Glomerular visceral epithelial cell (primary cell): ENCODE data around the gene MGAT1.

ENCODE experiments used
- DNase-seq: peaks from one replicate; pipeline ENCODE4 v3.0.0-alpha.2; 2016; ENCODE audit errors: extremely low spot score

Gene MGAT1

GRCh38 chr5:180824630-180825476 is 22.2 kb upstream of the MGAT1 start:
- no peak for DNase-seq

GRCh38 chr5:180823940-180824629 is 21.5 kb upstream of the MGAT1 start:
- no peak for DNase-seq

GRCh38 chr5:180823346-180823745 is 20.7 kb upstream of the MGAT1 start:
- no peak for DNase-seq

- no peak for DNase-seq
These were observed 18.9 kb upstream of the MGAT1 start for GRCh38 chr5:180821538-180821937.

GRCh38 chr5:180820788-180821321 is 18.2 kb upstream of the MGAT1 start:
- no peak for DNase-seq

- no peak for DNase-seq
These were observed 16.2 kb upstream of the MGAT1 start for GRCh38 chr5:180818677-180819341.

GRCh38 chr5:180817893-180818674 is 15.5 kb upstream of the MGAT1 start:
- peak; percentile 66 for DNase-seq

- no peak for DNase-seq
These were observed 14.3 kb upstream of the MGAT1 start for GRCh38 chr5:180816608-180817534.

GRCh38 chr5:180815293-180815917 is 12.8 kb upstream of the MGAT1 start:
- DNase-seq: no peak

- DNase-seq: no peak
These were observed 10.8 kb upstream of the MGAT1 start for GRCh38 chr5:180813420-180813819.

- no peak for DNase-seq
These were observed 9.1 kb upstream of the MGAT1 start for GRCh38 chr5:180811623-180812124.

- DNase-seq: no peak
These were observed 8.5 kb upstream of the MGAT1 start for GRCh38 chr5:180810959-180811622.

GRCh38 chr5:180810210-180810958 is 7.8 kb upstream of the MGAT1 start:
- DNase-seq: peak; percentile 96

- DNase-seq: peak; percentile 95
These were observed 7.0 kb upstream of the MGAT1 start for GRCh38 chr5:180809403-180810209.

GRCh38 chr5:180808461-180809000 is 5.9 kb upstream of the MGAT1 start:
- DNase-seq: no peak

GRCh38 chr5:180807654-180808414 is 5.2 kb upstream of the MGAT1 start:
- DNase-seq: no peak

- DNase-seq: no peak
These were observed 4.4 kb upstream of the MGAT1 start for GRCh38 chr5:180807046-180807445.
